Islet precursor cell (in vitro differentiated cells): Measurements from ENCODE around the gene HEG1.

Source experiments
- DNase-seq: peaks from one replicate; pipeline ENCODE4 v3.0.0-alpha.2; 2018

Gene HEG1

GRCh38 chr3:125068265-125068664 is 12.5 kb upstream of the HEG1 start:
- peak; percentile 24 for DNase-seq

DNA sequence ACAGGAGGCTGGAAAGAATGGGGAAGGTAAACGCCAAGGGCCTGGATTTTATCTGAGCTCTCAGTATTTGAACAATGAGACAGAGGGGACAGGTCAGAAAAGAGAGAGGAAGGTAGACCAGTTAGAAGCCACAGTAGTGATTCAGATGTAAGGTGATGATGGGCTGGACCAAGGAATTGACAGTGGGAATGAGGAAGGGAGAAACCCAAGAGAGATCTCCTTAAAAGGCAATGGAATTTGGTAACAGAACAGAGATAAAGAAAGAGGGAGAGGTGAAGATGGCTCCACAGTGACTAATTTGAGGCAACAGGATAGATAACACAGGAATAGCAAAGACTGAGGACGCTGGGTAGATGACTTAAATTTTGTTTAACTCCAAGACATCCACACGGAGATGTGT is 11.4 kb upstream of the HEG1 start:
- peak; percentile 67 for DNase-seq

DNA sequence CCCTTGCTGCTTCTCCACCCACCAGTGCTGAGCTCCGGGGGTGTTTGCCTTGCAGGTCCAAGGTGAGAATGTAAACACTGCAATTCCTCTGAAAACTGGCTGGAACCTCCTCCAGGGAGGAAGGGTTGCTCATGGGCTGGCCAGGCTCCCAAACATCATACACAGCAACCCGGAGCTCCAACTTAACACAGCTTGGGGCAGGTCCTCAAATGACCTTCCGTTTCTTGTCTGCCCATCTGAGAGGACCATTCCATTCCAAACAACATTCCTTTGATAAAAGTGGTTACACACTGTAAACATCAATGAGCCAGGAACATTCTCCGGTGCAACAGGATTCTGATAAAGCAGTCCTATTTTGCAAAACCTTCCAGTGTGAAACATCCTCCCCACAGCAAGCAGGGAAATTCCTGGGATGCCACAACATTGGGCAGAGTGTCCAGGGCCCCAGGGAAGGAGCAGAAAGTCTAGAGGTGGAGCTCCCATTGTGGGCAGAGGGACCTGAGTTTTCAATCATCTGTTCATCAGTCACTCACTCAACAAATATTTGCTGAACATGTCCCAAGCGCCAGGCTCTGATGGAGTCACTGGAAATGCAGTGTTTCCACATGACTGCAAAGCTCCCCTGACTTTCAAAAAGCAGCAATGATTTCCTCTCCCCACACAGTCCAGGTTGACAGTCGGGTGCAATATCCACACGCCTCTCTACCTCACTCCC is 7.3 kb upstream of the HEG1 start:
- peak; percentile 97 for DNase-seq

DNA sequence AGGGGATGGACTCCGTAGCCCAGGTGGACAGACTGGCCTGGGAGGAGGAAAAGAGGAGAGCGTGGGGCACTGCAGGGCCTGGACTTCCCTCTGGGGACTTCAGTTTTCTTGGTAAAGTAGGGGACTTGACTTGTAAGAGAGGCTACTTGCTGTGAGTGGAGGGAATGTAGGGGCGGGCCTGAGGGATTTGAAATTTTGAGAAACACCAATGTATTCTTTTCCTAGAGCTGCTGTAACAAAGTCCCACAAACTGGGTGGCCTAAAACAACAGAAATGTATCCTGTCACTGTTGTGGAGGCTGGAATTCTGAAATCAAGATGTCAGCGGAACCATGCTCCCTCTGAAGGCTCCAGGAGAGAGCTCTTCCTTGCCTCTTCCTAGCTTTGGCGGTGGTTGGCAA is 5.8 kb upstream of the HEG1 start:
- DNase-seq, result no peak

DNA sequence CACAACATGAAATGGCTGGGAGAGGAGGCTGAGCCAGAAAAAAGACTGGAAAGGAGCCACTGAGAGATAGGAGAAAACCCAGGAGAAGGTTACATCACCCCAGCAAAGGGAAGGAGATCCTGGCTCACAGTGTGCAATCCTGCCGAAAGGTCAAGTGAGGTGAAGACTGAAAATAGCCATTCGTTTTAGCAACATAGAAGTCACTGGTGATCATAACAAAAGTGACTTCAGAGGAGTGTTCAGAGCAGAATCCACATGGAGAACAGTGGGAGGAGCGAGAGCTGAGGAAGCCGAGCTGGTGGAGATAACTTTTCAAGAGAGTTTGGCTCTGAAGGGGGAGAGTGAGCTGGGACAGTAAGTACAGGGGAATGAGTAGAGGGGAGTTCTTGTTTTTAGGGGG is 5.4 kb upstream of the HEG1 start:
- peak; percentile 35 for DNase-seq

DNA sequence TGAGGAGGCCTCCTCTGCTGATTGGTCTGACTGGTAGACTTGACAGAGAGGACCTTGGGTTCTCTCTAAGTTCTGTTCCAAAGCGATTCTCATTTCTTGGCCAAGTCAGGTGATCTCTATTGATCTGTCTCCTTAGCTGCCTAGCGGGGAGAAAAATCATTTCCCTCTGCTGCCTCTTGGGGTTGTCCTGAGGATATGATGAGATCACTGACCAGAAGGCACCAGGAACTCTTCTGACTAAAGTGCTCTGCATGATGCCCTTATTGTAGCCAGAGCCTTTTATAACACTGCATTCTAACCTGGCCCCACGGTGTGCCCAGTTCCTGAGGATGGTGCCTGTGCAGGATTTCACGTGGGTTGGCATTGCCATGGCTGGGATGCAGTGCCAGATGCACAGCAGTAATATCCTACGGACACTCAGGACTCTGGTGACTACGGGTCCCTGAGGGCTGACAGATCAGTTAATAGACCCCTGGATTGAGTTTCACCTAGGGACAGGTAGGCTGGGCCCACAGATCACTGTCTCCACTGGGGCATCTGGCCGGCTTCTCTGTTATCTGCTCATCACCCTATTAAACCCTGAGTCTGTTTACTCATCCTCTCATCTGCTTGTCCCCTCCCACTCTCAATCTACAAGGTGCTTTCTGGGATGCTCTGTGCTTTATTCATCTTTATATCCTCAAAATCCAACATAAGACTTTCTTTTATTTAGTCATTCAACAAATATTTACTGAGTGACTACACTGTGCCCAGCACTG is 3.9 kb upstream of the HEG1 start:
- DNase-seq, result peak; percentile 64

DNA sequence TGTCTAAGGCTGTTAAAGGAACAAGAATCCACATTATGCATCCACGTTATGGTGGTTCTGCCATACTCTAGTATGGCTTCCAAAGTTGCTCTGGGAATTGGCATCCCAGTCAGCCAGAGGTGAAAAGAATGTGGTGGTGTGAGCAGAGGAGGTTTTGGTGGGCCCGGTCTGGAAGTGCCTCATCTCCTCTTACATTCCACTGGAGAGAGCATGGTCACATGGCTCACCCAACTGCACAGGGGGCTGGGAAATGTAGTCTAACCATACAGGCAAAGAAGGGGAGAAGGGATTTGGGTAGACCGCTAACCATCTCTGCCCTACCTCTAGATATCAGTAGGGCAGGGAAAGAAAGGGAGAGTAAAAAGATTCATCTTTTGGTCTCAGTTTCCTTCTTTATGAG is 3.2 kb upstream of the HEG1 start:
- DNase-seq, result peak; percentile 58

DNA sequence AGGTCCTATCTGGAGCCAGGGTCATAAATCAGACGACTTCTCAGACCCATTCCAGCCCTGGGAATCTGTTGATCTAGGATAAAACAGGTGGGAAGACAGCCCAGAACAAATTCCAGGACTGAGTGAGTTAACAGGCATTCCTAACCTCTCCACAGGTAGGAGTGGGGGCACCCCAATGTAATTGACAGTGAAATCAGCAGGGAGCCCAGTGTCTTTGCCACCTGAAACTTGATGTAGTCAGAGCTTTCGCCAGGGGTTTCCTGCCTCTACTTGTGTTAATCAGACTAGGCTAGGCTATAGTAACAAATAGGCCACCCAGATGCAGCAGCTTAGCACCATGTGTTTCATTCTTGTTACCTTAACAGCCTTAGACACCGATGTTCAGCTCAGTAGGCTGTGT is 2.7 kb upstream of the HEG1 start:
- peak; percentile 61 for DNase-seq

- peak; percentile 81 for DNase-seq
These were observed 1.5 kb upstream of the HEG1 start for GRCh38 chr3:125057186-125057850.

- peak; percentile 54 for DNase-seq
These were observed 375 bp downstream of the HEG1 start for GRCh38 chr3:125055331-125055912.

- peak; percentile 53 for DNase-seq
These were observed 1.1 kb downstream of the HEG1 start for GRCh38 chr3:125054449-125055329.

- no peak for DNase-seq
These were observed 1.7 kb downstream of the HEG1 start for GRCh38 chr3:125054062-125054448.

DNA sequence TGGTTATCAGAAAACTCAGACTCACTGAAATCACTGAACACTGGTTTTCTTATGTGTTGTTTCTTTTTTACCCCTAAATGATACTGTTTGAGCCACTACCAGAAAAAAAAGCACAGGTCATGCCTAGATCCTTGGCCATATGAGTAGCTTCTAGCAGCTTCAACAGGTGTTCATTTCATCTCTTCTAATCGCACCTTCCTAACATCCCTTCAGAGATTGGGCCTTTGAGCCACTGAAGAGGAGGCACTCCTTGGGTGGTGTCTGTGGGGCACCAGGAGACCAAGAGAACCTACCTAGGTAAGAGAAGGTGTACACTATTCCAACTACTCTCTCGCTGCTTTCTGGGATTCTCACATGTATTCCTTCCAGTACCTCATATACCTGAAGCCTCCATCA is 2.5 kb downstream of the HEG1 start:
- DNase-seq, result no peak

- DNase-seq, result peak; percentile 75
These were observed 3.0 kb downstream of the HEG1 start for GRCh38 chr3:125052624-125053303.

DNA sequence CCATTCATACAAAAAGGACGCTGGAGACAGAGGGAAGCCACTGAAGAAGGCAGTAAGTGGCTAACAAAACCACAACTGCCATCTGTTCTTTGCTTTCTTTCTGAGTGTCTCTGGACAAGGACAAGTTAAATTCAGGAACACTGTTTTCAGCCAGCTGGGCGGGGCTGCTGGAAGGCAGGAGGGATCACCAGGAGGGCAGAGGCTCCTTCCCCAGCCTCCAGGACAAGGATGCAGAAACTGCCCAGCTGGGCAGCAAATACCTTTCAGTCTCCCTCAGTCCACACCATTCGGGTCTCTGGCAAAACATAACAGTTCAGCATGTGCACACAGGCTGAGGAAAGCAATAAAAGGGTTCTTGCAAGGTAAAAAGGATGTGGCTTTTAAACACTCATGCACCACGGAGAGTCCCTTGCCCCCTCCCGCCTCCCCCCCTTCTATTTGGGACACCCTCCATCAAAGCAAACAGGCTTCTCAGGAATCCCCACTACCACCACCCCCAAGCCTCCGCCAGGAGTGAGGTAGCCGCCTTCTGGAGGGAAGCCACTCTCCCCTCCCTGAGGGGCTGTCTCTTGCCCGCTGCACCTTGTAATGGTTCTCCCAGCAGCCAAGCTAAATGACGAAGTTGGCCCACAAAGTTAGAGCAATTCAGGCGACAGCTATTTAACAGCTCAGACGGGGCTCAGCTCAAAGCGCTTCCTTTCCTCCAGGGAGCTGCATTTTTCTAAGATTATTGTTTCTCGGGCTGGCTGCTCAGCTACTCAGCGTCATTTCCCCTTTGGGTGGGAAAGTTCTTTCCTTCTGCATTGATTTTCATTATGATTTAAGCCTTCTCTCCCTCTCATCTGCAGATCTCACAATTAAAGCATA is 3.8 kb downstream of the HEG1 start:
- DNase-seq, result peak; percentile 85

DNA sequence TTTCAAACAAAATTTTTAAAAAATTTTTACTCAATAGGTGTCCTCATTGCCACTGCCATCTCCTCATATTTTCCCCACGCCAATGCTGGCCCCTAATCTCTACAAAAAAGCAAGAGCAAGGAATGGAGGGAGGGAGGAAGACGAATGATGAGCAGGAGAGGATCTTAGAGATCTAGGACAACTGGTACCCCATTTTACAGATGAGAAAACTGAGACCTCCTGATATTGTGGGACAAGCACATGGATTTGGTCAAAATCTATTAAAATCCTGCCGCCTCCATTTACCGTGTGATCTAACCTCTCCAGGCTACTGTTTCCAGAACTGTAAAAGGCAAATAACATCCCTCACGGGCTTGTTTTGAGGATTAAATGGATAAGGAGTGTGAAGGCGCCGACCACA is 4.6 kb downstream of the HEG1 start:
- DNase-seq, result peak; percentile 17

- peak; percentile 36 for DNase-seq
These were observed 5.2 kb downstream of the HEG1 start for GRCh38 chr3:125050488-125051090.

GRCh38 chr3:125048282-125048681 is 7.5 kb downstream of the HEG1 start:
- no peak for DNase-seq

DNA sequence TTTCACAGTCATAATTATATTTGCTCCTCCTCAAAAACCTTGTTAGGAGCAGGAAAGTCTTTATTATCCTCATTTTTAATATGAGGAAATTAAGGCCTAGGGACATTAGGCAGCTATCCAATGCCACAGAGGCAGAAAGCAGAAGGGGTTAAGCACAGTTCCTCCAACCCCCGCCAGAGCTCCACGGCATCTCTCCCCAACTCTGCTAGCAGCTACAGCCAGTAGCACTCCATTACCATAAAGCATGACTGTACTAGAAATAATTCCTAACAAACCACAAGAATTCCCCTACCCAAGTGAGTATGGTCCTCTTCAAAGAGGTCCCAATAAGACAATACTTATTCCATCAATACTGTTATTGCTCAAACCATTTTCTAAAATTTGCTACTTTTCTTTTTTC is 9.8 kb downstream of the HEG1 start:
- DNase-seq, result peak; percentile 82

DNA sequence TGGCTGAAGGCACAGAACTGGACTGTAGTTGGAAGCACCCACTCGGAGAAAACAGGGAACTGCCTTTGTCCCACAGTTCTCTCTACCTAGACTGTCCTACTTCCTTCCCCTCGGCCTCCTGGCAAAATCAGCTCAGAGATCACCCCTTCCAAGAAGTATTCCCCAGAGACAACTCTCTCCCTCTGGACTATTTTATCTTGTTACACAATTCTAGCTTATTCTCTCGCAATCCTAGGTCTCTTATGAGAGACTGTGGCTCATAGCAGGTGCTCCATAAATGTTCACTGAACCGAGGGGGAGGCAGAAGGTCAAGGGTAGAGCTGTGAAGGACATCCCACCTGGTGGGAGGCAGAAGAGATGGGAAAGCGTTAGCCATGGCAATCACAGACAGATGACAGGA is 10.6 kb downstream of the HEG1 start:
- peak; percentile 33 for DNase-seq
